Neutrophil (primary cell): Measurements from ENCODE around the gene GBX2.

Source experiments
- H3K27ac ChIP-seq: fragments of 200-600 bp; sonication (generic); 2 replicates; pipeline ENCODE4 v1.5.1; 2016; ENCODE audit warnings: mild to moderate bottlenecking, moderate library complexity
- H3K27me3 ChIP-seq: fragments of 200-600 bp; sonication (generic); 2 replicates; pipeline ENCODE4 v1.6.0; 2016; ENCODE audit warnings: mild to moderate bottlenecking
- H3K36me3 ChIP-seq: fragments of 200-600 bp; sonication (generic); 2 replicates; pipeline ENCODE4 v1.5.1; 2017
- H3K4me1 ChIP-seq, 2 experiments: fragments of 200-600 bp in 1 of 2; sonication (generic) in 1 of 2; 1 replicate in 1 of 2; 2 replicates in 1 of 2; pipeline versions ENCODE4 v1.5.1 to v1.6.1; 2013 to 2016; ENCODE audit warnings: low read depth in 1 of 2, low read length in 1 of 2, mild to moderate bottlenecking in 1 of 2, moderate library complexity in 1 of 2; ENCODE audit not compliant: control insufficient read depth in 1 of 2, insufficient read depth in 1 of 2
- H3K4me3 ChIP-seq, 2 experiments: fragments of 200-600 bp in 1 of 2; sonication (generic) in 1 of 2; 1 replicate in 1 of 2; 2 replicates in 1 of 2; pipeline ENCODE4 v1.5.1; 2013 to 2016; ENCODE audit warnings: low read depth in 1 of 2, low read length in 1 of 2, mild to moderate bottlenecking in 1 of 2, moderate library complexity in 1 of 2
- H3K9me3 ChIP-seq: fragments of 200-600 bp; sonication (generic); 2 replicates; pipeline ENCODE4 v1.5.1; 2016
- TF ChIP-seq, protein P1 (sequence below): fragments of 200-600 bp; sonication (generic); IDR thresholded peaks from 2 replicates; pipeline ENCODE4 v1.5.1; 2016; ENCODE audit warnings: antibody characterized with exemption

The GBX2 gene

GRCh38 chr2:236214376-236214995, 46.3 kb upstream of the GBX2 start:
- Histone ChIP-seq H3K4me3 (no peak overlapping the region), H3K27ac (no peak overlapping the region), H3K27me3 (peaks cover 35% of the 10 kb centered on the region), H3K9me3 (no peaks in the 10 kb centered on the region), H3K36me3 (no peaks in the 10 kb centered on the region), H3K4me1 (no peaks in the 10 kb centered on the region)
- TF ChIP-seq, protein P1, sequence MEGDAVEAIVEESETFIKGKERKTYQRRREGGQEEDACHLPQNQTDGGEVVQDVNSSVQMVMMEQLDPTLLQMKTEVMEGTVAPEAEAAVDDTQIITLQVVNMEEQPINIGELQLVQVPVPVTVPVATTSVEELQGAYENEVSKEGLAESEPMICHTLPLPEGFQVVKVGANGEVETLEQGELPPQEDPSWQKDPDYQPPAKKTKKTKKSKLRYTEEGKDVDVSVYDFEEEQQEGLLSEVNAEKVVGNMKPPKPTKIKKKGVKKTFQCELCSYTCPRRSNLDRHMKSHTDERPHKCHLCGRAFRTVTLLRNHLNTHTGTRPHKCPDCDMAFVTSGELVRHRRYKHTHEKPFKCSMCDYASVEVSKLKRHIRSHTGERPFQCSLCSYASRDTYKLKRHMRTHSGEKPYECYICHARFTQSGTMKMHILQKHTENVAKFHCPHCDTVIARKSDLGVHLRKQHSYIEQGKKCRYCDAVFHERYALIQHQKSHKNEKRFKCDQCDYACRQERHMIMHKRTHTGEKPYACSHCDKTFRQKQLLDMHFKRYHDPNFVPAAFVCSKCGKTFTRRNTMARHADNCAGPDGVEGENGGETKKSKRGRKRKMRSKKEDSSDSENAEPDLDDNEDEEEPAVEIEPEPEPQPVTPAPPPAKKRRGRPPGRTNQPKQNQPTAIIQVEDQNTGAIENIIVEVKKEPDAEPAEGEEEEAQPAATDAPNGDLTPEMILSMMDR = no peak

DNA sequence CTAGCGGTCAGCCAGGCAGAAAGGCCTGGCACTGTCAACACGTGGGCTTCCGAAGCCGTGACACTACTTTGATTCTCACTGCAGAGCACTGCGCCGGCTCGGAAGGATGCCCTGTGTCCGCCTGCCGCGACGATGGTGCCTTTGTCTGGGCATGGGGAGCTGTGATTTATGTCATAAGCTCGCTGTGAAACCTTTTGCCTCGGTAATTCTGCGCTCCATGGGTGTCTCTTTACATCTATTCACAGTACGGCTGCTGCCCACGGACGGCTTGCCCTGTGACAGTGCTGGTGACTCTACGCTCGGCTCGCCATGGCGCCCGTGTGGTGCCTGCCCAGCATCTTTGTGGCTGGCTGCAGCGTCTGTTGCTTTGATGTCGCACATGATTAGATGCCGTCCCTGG, 43.1 kb upstream of the GBX2 start:
- TF ChIP-seq, protein P1 = no peak
- Histone ChIP-seq H3K9me3 (no peaks in the 10 kb centered on the region), H3K4me3 (no peak overlapping the region), H3K27me3 (peaks cover 35% of the 10 kb centered on the region), H3K36me3 (no peaks in the 10 kb centered on the region), H3K27ac (no peak overlapping the region), H3K4me1 (no peaks in the 10 kb centered on the region)

DNA sequence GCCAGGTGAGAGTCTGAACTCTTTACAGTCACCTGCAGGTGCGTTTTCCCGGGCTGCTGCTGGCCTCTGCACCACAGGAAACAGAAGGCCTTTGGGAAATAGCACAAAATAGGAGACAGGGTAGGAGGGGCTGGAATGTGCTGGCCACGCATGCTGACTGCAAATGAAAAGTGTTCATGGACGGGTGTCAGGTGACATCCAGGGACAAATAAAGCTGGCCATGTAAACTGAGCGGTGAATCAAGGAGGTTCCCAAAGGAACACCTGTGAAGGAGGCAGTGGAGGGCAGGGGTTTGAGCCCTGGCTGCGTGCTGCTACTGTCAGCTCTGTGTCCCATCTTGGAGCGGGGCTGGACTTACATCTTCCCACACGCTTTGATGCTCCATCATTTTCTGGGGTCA, 42.4 kb upstream of the GBX2 start:
- TF ChIP-seq, protein P1 = no peak
- H3K36me3 ChIP-seq = no peaks in the 10 kb centered on the region
- H3K27me3 ChIP-seq = peaks cover 31% of the 10 kb centered on the region
- no peaks in the 10 kb centered on the region for H3K9me3 ChIP-seq
- no peak overlapping the region for H3K4me3 ChIP-seq
- no peaks in the 10 kb centered on the region for H3K4me1 ChIP-seq
- H3K27ac ChIP-seq = no peak overlapping the region

GRCh38 chr2:236209996-236210395, 41.8 kb upstream of the GBX2 start:
- TF ChIP-seq, protein P1 = no peak
- H3K4me3 ChIP-seq = no peak overlapping the region
- H3K9me3 ChIP-seq = no peaks in the 10 kb centered on the region
- no peak overlapping the region for H3K27ac ChIP-seq
- H3K27me3 ChIP-seq = peaks cover 26% of the 10 kb centered on the region
- no peaks in the 10 kb centered on the region for H3K36me3 ChIP-seq
- H3K4me1 ChIP-seq = no peaks in the 10 kb centered on the region

GRCh38 chr2:236209535-236209934, 41.3 kb upstream of the GBX2 start:
- H3K36me3 ChIP-seq = no peaks in the 10 kb centered on the region
- no peaks in the 10 kb centered on the region for H3K4me1 ChIP-seq
- no peak overlapping the region for H3K27ac ChIP-seq
- peaks cover 22% of the 10 kb centered on the region for H3K27me3 ChIP-seq
- H3K4me3 ChIP-seq = no peak overlapping the region
- TF ChIP-seq, protein P1 = no peak
- H3K9me3 ChIP-seq = no peaks in the 10 kb centered on the region
